Activated naive CD4-positive, alpha-beta T cell (primary cell): ENCODE measurements around the gene MRPS22.
A peak's percentile ranks its signal among the peaks of the same experiment; 100 is the strongest.
"Not testable (repeated sequence)": the region's sequence is repeated elsewhere in the genome, so short reads cannot be mapped to it uniquely, and the experiment has no call there.

ENCODE experiments used
- DNase-seq, 4 experiments: peaks; one replicate each; lab custom pipeline; 2025; lab: John Stamatoyannopoulos, UW

MRPS22 gene

GRCh38 chr3:139339219-139339906 lies 4.5 kb upstream of the MRPS22 start:
- DNase-seq: no peak

- DNase-seq: no peak
Measured at GRCh38 chr3:139340784-139341183, 3.0 kb upstream of the MRPS22 start.

GRCh38 chr3:139342054-139342453 lies 1.8 kb upstream of the MRPS22 start:
- no peak for DNase-seq

- DNase-seq: no peak
Measured at GRCh38 chr3:139346771-139347170, 3.0 kb downstream of the MRPS22 start.

- DNase-seq: no peak
Measured at GRCh38 chr3:139353920-139354556, 10.2 kb downstream of the MRPS22 start.

- DNase-seq: no peak
Measured at GRCh38 chr3:139354661-139355060, 10.8 kb downstream of the MRPS22 start.

GRCh38 chr3:139355476-139355875 lies 11.7 kb downstream of the MRPS22 start:
- no peak for DNase-seq

GRCh38 chr3:139355891-139356290 lies 12.1 kb downstream of the MRPS22 start:
- DNase-seq: no peak

- no peak for DNase-seq
Measured at GRCh38 chr3:139357899-139358298, 14.1 kb downstream of the MRPS22 start.

- DNase-seq: no peak
Measured at GRCh38 chr3:139358841-139359562, 15.2 kb downstream of the MRPS22 start.

- no peak for DNase-seq
Measured at GRCh38 chr3:139361276-139361675, 17.5 kb downstream of the MRPS22 start.

- DNase-seq: no peak
Measured at GRCh38 chr3:139364549-139364948, 20.7 kb downstream of the MRPS22 start.

- DNase-seq: no peak
Measured at GRCh38 chr3:139374099-139374498, 30.3 kb downstream of the MRPS22 start.

GRCh38 chr3:139377378-139377777 lies 33.6 kb downstream of the MRPS22 start:
- DNase-seq: no peak

GRCh38 chr3:139378587-139379241 lies 34.9 kb downstream of the MRPS22 start:
- no peak for DNase-seq

- DNase-seq: no peak
Measured at GRCh38 chr3:139380575-139380974, 36.8 kb downstream of the MRPS22 start.

- not testable (repeated sequence) for DNase-seq
Measured at GRCh38 chr3:139382291-139382690, 38.5 kb downstream of the MRPS22 start.

GRCh38 chr3:139388077-139388476 lies 44.3 kb downstream of the MRPS22 start:
- no peak for DNase-seq

GRCh38 chr3:139388821-139389551 lies 45.2 kb downstream of the MRPS22 start:
- DNase-seq: peak in 1 of 4 experiments; percentile 22

GRCh38 chr3:139389552-139390368 lies 45.9 kb downstream of the MRPS22 start, which contains the start of gene COPB2:
Gene COPB2, minus strand, starts transcription at chr3:139389647. Its CDS starts 97 bp downstream, at chr3:139389550.
- DNase-seq: peak; percentile 82 to 87 (median 84)

GRCh38 chr3:139394116-139394515 lies 50.3 kb downstream of the MRPS22 start:
- DNase-seq: no peak
